Measurements from ENCODE around the gene TNFAIP1.
A peak's percentile ranks its signal among the peaks of the same experiment; 100 is the strongest.

The TNFAIP1 gene

DNA sequence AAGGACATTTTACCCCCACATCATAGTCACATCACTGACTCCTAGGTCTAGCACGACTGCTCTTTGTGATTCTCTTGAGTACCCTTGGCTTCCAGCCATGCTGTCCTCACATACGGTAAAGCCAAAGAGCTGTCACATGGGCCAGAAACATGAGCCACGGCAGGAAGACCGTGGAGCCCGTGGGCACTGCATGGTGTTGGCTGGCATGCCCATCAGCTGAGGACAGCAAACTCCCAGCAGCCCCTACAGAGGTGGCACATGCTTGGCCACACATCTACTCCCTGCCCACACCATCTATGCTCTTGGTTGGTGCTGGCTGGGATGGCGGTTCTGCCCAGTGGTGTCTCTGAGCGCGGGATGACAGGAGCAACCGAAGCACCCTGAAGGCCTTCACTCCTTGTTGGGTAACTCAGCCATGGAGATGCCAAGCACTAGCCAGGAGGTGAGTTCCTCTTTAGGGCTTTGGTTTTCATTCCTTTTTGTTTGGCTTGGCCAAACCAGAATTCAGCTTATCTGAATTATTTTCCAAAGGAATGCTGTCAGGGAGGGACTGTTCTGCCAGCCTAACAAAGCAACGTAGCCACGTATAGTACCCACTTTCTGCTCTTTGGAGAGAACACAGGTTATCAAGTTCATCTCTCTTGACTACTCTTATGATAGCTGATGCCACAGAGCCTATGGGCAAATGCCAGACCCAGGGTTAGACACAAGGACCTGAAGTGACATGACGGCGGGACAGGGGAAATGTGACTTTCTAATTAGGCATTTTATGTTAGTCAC lies 10.0 kb downstream of the TNFAIP1 start:
- CTCF ChIA-PET: interaction anchor here (0.8 kb wide), 1 partner anchor 10 kb away, joined by 3 read pairs; the partner anchor contains the start of gene TNFAIP1
- H3K27ac Mint-ChIP-seq: no peak overlapping the region
- no peaks in the 10 kb centered on the region for H3K27me3 Mint-ChIP-seq
- peaks cover 38% of the 10 kb centered on the region for H3K36me3 Mint-ChIP-seq
- no peak overlapping the region for H3K4me3 Mint-ChIP-seq
- H3K9me3 Mint-ChIP-seq: no peaks in the 10 kb centered on the region
- H3K4me1 Mint-ChIP-seq: peaks cover 2% of the 10 kb centered on the region
- no peak for DNase-seq

DNA sequence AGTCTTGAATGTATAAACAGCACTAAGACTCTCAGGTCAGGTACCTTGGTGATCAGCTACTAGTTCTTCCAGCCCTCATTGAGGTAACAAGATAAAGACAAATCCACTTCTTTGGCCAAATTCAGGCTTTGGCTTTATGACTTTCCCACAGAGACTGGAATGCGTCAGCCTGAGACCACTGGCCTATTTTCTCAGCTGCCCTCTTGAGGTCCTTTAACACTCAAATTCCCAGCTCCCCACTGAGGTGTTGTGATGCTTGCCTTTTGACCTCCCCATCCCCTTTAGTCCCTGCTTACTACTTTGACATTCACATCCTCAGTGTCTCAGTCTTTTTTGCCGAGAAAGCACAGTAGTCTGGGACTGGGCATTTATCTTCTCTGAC lies 10.6 kb downstream of the TNFAIP1 start:
- H3K4me1 Mint-ChIP-seq: peaks cover 2% of the 10 kb centered on the region
- no peak overlapping the region for H3K4me3 Mint-ChIP-seq
- no peaks in the 10 kb centered on the region for H3K9me3 Mint-ChIP-seq
- H3K27ac Mint-ChIP-seq: no peak overlapping the region
- DNase-seq: no peak
- CTCF ChIA-PET: interaction anchor here (0.8 kb wide), 1 partner anchor 10 kb away, joined by 3 read pairs; the partner anchor contains the start of gene TNFAIP1
- no peaks in the 10 kb centered on the region for H3K27me3 Mint-ChIP-seq
- H3K36me3 Mint-ChIP-seq: peaks cover 43% of the 10 kb centered on the region

- peaks cover 47% of the 10 kb centered on the region for H3K36me3 Mint-ChIP-seq
- no peaks in the 10 kb centered on the region for H3K9me3 Mint-ChIP-seq
- no peaks in the 10 kb centered on the region for H3K27me3 Mint-ChIP-seq
- CTCF ChIA-PET: interaction anchor here (0.8 kb wide), 1 partner anchor 11 kb away, joined by 3 read pairs; the partner anchor contains the start of gene TNFAIP1
- H3K27ac Mint-ChIP-seq: no peak overlapping the region
- H3K4me1 Mint-ChIP-seq: peaks cover 2% of the 10 kb centered on the region
- H3K4me3 Mint-ChIP-seq: no peak overlapping the region
- no peak for DNase-seq
Measured at GRCh38 chr17:28346746-28347246, 11.2 kb downstream of the TNFAIP1 start.

GRCh38 chr17:28347261-28347891 lies 11.8 kb downstream of the TNFAIP1 start:
- H3K36me3 Mint-ChIP-seq: peaks cover 46% of the 10 kb centered on the region
- H3K27ac Mint-ChIP-seq: no peak overlapping the region
- CTCF ChIA-PET: no interaction called here
- H3K9me3 Mint-ChIP-seq: no peaks in the 10 kb centered on the region
- H3K4me1 Mint-ChIP-seq: peaks cover 2% of the 10 kb centered on the region
- H3K4me3 Mint-ChIP-seq: no peak overlapping the region
- DNase-seq: no peak
- H3K27me3 Mint-ChIP-seq: no peaks in the 10 kb centered on the region

GRCh38 chr17:28348979-28349378 lies 13.4 kb downstream of the TNFAIP1 start:
- H3K27me3 Mint-ChIP-seq: no peaks in the 10 kb centered on the region
- H3K4me3 Mint-ChIP-seq: no peak overlapping the region
- peaks cover 49% of the 10 kb centered on the region for H3K36me3 Mint-ChIP-seq
- H3K27ac Mint-ChIP-seq: no peak overlapping the region
- H3K4me1 Mint-ChIP-seq: no peaks in the 10 kb centered on the region
- CTCF ChIA-PET: no interaction called here
- DNase-seq: no peak
- H3K9me3 Mint-ChIP-seq: no peaks in the 10 kb centered on the region

DNA sequence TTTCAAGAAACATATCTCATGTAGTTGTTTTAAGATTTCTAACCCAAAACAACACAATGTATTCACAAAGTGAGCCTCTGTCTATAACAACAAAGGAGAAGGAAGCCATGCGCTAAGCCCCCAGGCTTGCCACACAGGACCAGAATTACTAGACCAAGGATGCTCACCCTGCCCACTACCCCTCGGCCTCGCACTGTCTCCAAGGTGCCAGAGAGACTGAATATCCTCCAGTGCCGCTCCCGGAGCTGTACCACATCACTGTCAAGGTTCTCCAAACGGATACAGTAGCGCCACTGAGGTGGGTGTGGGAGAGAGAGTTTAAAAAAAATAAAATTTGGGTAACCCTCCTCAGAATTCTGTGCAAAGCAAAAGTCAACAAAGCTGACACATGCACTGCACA lies 14.7 kb downstream of the TNFAIP1 start:
- Mint-ChIP-seq H3K4me3 (no peak overlapping the region), H3K36me3 (peaks cover 48% of the 10 kb centered on the region), H3K4me1 (peaks cover 2% of the 10 kb centered on the region), H3K27ac (no peak overlapping the region), H3K9me3 (no peaks in the 10 kb centered on the region), H3K27me3 (no peaks in the 10 kb centered on the region)
- DNase-seq: no peak
- CTCF ChIA-PET: no interaction called here

DNA sequence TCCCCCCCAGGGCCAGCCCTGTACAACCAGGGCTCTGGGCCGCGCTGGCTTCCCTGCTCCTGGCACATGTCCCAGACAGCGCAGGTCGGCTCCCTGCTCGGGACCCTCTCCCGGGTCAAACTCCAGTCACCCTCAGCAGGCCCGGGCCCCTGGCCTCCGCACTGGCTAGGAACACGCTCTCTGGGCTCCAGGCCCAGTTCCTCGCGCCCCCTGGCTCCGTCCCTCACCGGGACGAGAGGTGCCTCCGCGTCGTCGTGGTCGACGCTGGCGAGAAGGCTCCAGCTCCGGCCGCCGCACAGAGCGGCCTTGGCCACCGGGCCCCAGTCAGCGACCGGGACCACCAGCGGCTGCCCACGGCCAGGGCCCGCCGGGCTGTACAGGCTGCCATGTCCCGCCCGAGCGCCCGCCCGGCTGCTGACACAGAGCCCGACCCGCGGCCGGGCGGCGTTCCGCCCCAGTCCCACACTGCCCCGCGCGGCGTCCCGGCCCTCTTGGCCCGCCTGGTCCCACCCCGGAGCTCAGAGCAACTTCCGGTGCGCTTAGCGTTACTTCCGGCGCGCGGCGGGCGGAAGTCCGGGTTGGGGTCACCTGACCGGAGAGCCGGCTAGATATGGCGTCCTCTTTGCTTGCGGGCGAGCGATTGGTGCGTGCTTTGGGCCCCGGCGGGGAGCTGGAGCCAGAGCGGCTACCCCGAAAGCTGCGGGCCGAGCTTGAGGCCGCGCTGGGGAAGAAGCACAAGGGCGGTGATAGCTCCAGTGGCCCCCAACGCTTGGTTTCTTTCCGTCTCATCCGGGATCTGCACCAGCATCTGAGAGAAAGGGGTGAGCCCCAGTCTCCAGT lies 21.7 kb downstream of the TNFAIP1 start, which contains the start of gene POLDIP2:
Gene POLDIP2, minus strand, starts transcription at position 467 of the 840 bp plus-strand sequence. Its CDS starts 79 bp downstream, at position 388.
- Mint-ChIP-seq H3K27me3 (no peaks in the 10 kb centered on the region), H3K27ac (peak within 1 kb of the TSS; percentile 91), H3K4me1 (peaks cover 37% of the 10 kb centered on the region), H3K4me3 (peak within 1 kb of the TSS; percentile 93), H3K9me3 (no peaks in the 10 kb centered on the region), H3K36me3 (peaks cover 25% of the 10 kb centered on the region)
- CTCF ChIA-PET: interaction anchor here (0.7 to 2.8 kb wide), 4 partner anchors 10 to 59 kb away, joined by 3 to 10 read pairs (median 6); partner anchors contain the start of genes IFT20 and TNFAIP1
- peak; percentile 97 for DNase-seq

DNA sequence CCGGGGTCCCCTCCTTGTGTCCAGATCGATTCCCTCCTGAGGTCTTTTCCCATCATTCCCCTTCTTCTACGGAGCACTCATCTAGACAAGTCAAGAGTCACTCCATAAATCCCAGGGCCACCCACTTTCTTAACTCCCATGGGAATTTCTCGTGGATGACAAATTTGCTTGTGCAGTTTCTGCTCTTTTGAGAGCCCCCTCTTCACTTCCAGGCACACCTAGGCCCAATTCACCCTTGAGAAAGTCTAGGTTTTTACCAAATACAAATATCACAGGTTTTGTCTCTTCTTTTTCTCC lies 22.3 kb downstream of the TNFAIP1 start:
- Mint-ChIP-seq H3K4me3 (peak overlapping the region; percentile 93), H3K36me3 (peaks cover 25% of the 10 kb centered on the region), H3K9me3 (no peaks in the 10 kb centered on the region), H3K27ac (peak overlapping the region; percentile 91), H3K4me1 (peaks cover 37% of the 10 kb centered on the region), H3K27me3 (no peaks in the 10 kb centered on the region)
- CTCF ChIA-PET: interaction anchor here (0.7 to 2.8 kb wide), 3 partner anchors 22 to 59 kb away, joined by 3 to 10 read pairs (median 9); partner anchors contain the start of genes IFT20 and TNFAIP1
- no peak for DNase-seq

- H3K27me3 Mint-ChIP-seq: no peaks in the 10 kb centered on the region
- no peak for DNase-seq
- H3K9me3 Mint-ChIP-seq: no peaks in the 10 kb centered on the region
- H3K4me3 Mint-ChIP-seq: no peak overlapping the region
- CTCF ChIA-PET: no interaction called here
- H3K4me1 Mint-ChIP-seq: peaks cover 11% of the 10 kb centered on the region
- peaks cover 15% of the 10 kb centered on the region for H3K36me3 Mint-ChIP-seq
- H3K27ac Mint-ChIP-seq: no peak overlapping the region
Measured at GRCh38 chr17:28363186-28363585, 27.6 kb downstream of the TNFAIP1 start.

GRCh38 chr17:28363776-28364650 lies 28.5 kb downstream of the TNFAIP1 start:
- Mint-ChIP-seq H3K9me3 (no peaks in the 10 kb centered on the region), H3K27me3 (no peaks in the 10 kb centered on the region), H3K36me3 (peaks cover 15% of the 10 kb centered on the region), H3K4me3 (no peak overlapping the region), H3K27ac (no peak overlapping the region), H3K4me1 (peaks cover 3% of the 10 kb centered on the region)
- no peak for DNase-seq
- CTCF ChIA-PET: interaction anchor here (1.1 kb wide), 1 partner anchor 53 kb away, joined by 3 read pairs; no protein-coding TSS in a partner anchor

DNA sequence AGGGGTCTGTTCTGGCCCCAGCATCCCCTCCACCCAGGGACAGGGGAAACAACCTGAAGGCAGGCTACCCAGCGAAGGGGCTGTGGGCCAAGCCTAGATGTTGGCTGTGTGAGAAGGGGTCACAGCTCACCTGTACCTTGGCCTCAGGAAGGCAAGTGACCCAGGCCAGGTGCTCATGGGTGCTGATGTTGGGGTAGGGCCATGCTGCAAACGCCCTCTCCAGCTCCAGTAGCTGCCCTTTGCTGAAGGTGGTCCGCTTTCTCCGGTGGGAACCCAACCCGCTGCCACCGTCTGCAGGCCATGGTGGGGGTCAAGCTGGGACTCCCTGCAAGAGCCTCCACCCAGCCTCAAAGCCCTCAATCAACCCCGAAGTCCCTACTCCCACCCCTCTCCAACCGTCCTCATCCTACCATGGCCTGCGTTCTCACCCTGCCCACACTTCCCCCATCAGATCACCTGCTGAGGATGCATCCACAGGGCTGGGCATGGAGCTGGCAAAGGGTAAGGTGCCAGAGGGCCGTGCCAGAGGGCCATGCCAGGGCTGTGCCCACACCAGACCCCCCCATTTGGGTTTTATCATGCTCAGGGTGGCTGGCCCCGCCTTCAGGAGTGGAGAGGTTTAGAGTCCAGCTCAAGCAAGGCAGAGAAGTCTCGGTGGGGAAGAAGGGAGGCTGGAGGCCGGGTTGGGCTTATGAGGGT lies 29.3 kb downstream of the TNFAIP1 start, which contains the start of gene SEBOX:
Gene SEBOX, minus strand, starts transcription at position 535 of the 699 bp plus-strand sequence. Its CDS starts 48 bp downstream, at position 487.
- H3K4me1 Mint-ChIP-seq: no peaks in the 10 kb centered on the region
- H3K27me3 Mint-ChIP-seq: no peaks in the 10 kb centered on the region
- peaks cover 15% of the 10 kb centered on the region for H3K36me3 Mint-ChIP-seq
- CTCF ChIA-PET: interaction anchor here (1.1 kb wide), 1 partner anchor 53 kb away, joined by 3 read pairs; no protein-coding TSS in a partner anchor
- H3K9me3 Mint-ChIP-seq: no peaks in the 10 kb centered on the region
- DNase-seq: no peak
- no peak within 1 kb of the TSS for H3K27ac Mint-ChIP-seq
- no peak within 1 kb of the TSS for H3K4me3 Mint-ChIP-seq

- Mint-ChIP-seq H3K4me1 (peaks cover 4% of the 10 kb centered on the region), H3K36me3 (peaks cover 11% of the 10 kb centered on the region), H3K4me3 (no peak overlapping the region)
Measured at GRCh38 chr17:28365487-28365886, 29.9 kb downstream of the TNFAIP1 start.

More at GRCh38 chr17:28365487-28365886, 29.9 kb downstream of the TNFAIP1 start:
- no peaks in the 10 kb centered on the region for H3K27me3 Mint-ChIP-seq
- no peak overlapping the region for H3K27ac Mint-ChIP-seq
- no peak for DNase-seq
- CTCF ChIA-PET: no interaction called here
- no peaks in the 10 kb centered on the region for H3K9me3 Mint-ChIP-seq
